Measurements from ENCODE around the gene ITK.

The ITK gene

DNA sequence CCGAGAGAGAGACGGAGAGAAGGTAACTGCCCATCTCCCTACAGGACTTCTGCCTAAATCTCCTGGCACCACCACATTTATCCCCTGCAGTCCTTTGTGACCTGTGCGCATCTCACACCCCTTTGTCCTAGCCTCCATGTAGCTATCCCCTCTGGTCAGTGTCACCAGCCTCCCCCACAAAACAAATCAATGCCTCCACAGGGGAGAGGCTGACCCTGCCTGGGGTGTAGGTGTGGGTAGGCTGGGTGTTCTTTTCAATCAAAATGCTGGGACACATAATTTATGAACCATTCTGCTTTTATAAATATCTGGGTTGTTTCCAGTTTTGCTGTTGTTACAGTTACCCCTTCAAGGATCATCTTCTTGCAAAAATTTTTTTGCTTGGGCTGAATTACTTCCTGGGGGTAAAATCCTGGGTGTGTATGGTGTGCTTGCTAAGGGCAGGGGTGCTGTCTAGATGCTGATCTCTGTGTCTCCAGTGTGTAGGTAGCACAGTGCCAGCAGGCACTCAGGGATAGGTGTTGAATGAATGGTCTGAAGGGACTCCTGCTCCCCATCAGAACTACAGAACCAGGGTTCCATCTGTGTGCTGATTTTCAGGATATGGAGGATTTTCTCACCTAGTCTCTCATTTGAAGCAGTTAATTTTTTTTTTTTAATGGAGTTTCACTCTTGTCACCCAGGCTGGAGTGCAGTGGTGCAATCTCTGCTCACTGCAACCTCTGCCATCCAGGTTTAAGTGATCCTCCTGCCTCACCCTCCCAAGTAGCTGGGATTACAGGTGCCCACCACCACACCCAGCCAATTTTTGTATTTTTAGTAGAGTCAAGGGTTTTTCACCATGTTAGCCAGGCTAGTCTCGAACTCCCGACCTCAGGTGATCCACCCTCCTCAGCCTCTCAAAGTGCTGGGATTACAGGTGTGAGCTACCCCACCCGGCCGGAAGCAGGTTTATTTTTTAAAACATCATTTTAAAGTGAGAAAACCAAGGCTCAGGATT, 14.1 kb upstream of the ITK start, which contains the start of gene GARIN3:
GARIN3 (minus strand) TSS at position 51 of the 1,000 bp plus-strand sequence. CDS start 96 bp downstream, outside the sequence.
- DNase-seq (ENCODE audit: low spot score) = no peak
- in situ Hi-C loops (cut with MboI; ENCODE audit: low pct_unique_long_range_greater_than_20kb, low sequenced_read_pairs, unreplicated experiment) = no loop called here
- TF ChIP-seq CTCF (IDR thresholded peaks at IDR 0.05; ENCODE audit: extremely low read depth, insufficient read depth, missing control alignments) = no peak

GRCh38 chr5:157167214-157167621, 13.4 kb upstream of the ITK start:
- no peak for DNase-seq (ENCODE audit: low spot score)
- in situ Hi-C loops (cut with MboI; ENCODE audit: low pct_unique_long_range_greater_than_20kb, low sequenced_read_pairs, unreplicated experiment) = no loop called here
- TF ChIP-seq CTCF (IDR thresholded peaks at IDR 0.05; ENCODE audit: extremely low read depth, insufficient read depth, missing control alignments) = no peak

DNA sequence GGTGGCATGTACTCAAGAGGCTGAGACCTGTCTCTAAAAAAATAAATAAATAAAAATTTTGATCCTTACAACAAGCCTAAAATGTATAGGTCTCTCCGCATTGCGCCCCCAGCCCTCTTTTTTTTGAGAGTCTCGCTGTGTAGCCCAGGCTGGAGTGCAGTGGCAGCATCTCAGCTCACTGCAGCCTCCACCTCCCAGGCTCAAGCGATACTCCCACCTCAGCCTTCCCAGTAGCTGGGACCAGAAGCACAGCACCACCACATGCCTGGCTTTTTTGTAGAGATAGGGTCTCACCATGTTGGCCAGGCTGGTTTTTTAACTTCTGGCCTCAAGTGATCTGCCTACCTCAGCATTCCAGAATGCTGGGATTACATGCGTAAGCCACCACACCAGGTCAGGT, 12.4 kb upstream of the ITK start:
- no peak for DNase-seq (ENCODE audit: low spot score)
- TF ChIP-seq CTCF (IDR thresholded peaks at IDR 0.05; ENCODE audit: extremely low read depth, insufficient read depth, missing control alignments) = no peak
- in situ Hi-C loops (cut with MboI; ENCODE audit: low pct_unique_long_range_greater_than_20kb, low sequenced_read_pairs, unreplicated experiment) = no loop called here

DNA sequence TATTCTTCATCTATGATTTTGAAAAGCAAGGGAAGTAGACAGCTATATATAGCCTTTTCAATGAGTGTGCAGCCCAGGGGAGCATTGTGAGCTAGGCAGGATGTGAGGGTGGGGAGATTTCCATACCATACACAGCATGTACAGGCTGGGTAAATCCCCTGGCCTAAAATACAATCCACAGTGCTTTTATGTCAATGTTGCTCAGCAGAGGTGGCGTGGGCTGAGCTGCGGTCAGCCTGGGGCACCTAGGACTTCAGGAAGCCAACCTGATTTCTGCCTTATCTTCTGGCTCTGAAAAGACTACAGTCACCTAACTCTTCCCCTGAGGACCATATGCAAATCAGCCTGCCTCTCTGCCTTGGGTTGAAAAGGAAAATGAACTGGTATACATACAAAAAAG, 8.2 kb upstream of the ITK start:
- DNase-seq (ENCODE audit: low spot score) = peak; percentile 79
- TF ChIP-seq CTCF (IDR thresholded peaks at IDR 0.05; ENCODE audit: extremely low read depth, insufficient read depth, missing control alignments) = no peak
- in situ Hi-C loops (cut with MboI; ENCODE audit: low pct_unique_long_range_greater_than_20kb, low sequenced_read_pairs, unreplicated experiment) = no loop called here

DNA sequence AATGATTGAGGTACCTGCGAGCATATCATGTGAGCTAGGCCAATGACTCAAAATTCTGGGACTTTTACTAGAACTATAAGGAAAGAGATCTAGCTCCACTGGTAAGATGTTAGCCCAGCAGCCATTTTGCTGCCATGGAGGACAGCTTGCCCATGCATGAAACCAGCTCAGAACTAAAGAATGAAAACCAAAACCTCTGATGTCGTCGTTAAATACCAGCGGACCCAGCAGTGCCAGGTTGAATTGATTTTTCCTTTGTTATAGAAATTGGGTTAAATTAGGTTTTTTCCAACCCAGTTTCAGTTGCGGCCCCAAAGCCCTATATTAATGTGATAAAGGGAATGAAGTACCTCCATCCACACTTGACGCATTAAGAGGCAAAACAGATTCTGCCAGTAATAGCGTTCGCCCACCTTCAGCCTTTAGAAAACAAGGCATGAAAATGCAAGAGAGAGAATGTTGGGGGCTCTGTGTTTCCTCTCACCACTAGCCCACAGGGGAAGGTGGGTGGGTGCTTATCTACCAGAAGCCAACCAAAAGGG, 5.5 kb upstream of the ITK start:
- TF ChIP-seq CTCF (IDR thresholded peaks at IDR 0.05; ENCODE audit: extremely low read depth, insufficient read depth, missing control alignments) = no peak
- in situ Hi-C loops (cut with MboI; ENCODE audit: low pct_unique_long_range_greater_than_20kb, low sequenced_read_pairs, unreplicated experiment) = no loop called here
- DNase-seq (ENCODE audit: low spot score) = no peak

DNA sequence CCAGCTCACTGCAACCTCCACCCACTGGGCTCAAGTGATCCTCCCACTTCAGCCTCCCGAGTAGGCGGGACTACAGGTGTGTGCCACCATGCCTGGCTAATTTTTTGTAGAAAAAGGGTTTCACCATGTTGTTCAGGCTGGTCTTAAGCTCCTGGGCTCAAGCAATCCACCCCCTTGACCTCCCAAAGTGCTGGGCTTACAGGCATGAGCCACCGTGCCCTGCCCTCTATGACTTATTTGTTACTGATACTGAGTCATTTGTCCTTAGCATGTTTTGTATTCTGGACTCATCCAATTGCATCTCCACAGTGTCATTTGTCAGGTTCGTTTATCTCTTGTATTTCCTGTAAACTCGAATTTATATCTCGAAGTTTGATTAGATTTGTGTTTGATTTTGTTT, 2.7 kb upstream of the ITK start:
- in situ Hi-C loops (cut with MboI; ENCODE audit: low pct_unique_long_range_greater_than_20kb, low sequenced_read_pairs, unreplicated experiment) = no loop called here
- DNase-seq (ENCODE audit: low spot score) = no peak
- TF ChIP-seq CTCF (IDR thresholded peaks at IDR 0.05; ENCODE audit: extremely low read depth, insufficient read depth, missing control alignments) = no peak
